ENCODE data around the gene DEFB116.
"Not testable (repeated sequence)": the region's sequence is repeated elsewhere in the genome, so short reads cannot be mapped to it uniquely, and the experiment has no call there.

The DEFB116 gene, protein sequence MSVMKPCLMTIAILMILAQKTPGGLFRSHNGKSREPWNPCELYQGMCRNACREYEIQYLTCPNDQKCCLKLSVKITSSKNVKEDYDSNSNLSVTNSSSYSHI

DNA sequence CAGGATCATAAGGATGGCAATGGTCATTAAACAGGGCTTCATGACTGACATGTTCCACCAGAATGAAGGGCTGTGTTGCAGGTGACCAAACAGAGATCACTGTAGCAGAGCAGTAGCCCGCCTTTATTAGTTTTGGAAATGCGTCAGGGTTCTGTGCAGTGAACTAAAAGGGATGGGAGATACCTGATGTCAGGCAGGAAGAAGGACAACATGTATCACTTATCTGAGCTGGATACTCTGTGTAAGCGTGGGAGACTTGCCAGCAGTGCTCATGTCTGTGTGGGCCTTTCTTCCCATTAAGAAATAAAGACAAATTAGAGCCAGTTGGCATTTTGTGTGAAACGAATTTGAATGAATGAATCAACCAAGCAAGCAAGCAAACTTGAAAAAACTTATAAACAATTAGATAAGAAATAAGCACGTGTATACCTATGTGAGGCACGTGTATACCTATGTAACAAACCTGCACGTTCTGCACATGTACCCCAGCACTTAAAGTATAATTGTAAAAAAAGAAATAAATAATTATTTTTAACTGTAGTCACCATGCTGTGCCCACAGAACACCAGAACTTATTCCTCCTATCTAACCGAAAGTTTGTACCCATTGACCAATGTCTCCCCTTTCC, at the start of gene DEFB116:
Gene DEFB116 (minus strand): TSS at position 51 of the 628 bp plus-strand sequence. CDS start 0 bp downstream, at position 51.
- no peak for DNase-seq

- DNase-seq: no peak
These were observed 47.6 kb upstream of the DEFB116 start for GRCh38 chr20:31355981-31356380.

GRCh38 chr20:31341470-31341869, 33.1 kb upstream of the DEFB116 start:
- no peak for DNase-seq

DNA sequence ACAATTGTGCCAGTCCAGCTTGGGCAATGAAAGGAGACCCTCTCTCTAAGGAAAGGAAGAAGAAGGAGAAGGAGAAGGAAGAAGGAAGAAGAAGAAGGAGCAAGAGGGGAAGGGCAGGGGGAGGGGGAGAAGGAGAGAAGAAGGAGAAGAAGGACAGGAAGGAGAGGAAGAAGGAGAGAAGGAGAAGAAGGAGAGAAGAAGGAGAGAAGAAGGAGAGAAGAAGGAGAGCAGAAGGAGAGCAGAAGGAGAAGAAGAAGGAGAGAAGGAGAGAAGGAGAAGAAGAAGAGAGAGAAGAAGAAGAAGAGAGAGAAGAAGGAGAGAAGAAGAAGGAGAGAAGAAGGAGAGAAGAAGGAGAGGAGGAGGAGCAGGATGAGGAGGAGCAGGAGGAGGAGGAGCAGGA, 22.5 kb upstream of the DEFB116 start:
- no peak for DNase-seq

- no peak for DNase-seq
These were observed 14.1 kb upstream of the DEFB116 start for GRCh38 chr20:31322504-31322903.

- not testable (repeated sequence) for DNase-seq
These were observed 23.4 kb downstream of the DEFB116 start for GRCh38 chr20:31284964-31285363.

DNA sequence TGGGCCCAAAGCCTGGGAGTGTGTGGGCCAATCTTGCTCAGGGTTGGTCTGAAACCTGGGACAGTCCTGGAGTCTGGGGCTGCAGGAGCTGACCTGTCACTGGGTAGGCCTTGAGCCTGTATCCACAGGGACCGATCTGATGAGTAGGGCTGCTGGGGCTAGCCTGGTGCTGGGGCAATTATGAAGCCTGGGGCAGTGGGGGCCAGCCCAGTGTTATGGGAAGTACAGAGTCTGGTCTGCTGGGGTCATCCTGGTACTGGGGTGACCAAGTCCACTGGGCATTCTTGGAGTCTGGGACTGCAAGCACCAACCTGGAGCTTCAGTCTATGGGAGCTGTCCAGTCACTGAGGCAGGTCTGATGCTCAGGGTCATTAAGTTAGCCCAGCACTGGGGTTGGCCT, 30.2 kb downstream of the DEFB116 start:
- no peak for DNase-seq

DNA sequence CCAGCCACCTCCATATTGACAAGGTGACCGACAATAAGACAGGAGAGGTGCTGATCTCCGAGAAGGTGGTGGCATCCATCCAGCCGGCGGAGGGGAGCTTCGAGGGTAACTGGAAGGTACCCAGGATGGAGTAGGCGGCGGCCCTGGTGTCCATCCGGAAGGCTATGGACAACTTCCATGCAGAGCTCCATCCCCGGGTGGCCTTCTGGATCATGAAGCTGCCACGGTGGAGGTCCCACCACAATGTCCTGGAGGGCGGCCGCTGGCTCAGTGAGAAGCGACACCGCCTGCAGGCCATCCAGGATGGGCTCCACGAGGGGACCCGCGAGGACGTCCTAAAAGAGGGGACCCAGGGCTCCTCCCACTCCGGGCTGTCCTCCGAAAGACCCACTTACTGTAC, 33.9 kb downstream of the DEFB116 start:
- DNase-seq: no peak

DNA sequence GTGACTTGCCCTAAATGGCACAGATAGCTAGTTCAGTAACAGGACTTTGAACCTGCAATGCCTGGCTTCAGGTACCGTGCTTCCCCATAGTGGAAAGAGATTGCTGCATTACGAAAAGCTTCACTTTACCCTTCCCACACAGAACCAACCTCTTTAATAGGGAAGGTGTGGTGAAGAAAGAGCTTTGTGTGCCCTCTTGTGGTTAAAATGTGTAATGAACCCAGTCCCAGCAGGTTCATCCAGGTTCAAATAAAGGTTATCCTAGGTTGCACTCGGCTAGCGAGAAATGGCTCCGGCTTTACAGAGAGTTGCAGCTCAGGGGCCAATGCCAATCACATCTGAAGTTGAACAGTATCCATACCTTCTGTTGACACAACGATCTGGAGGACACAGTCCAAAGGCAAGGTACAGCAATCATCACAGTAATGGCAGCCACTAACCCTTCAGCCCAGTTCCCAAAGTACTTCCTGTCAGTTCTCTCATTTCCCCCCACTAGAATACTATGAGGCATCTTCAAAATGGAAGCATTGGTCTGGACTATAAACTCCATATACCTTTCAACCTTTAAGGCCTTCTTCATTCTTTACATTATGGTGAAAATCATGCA, 48.0 kb downstream of the DEFB116 start:
- no peak for DNase-seq

GRCh38 chr20:31257364-31257763, 51.0 kb downstream of the DEFB116 start, which contains the start of gene DEFB115:
TSS of gene DEFB115 (plus strand) at chr20:31257664. CDS start at chr20:31257664, 0 bp downstream.
- no peak for DNase-seq

GRCh38 chr20:31256959-31257358, 51.4 kb downstream of the DEFB116 start:
- DNase-seq: no peak

Measured in NCI-H1417 treated with DMSO at 0.1 percent for 48 hours (cell line).